GM21367 (cell line): ENCODE measurements around the gene SMAD1.
"Not testable (repeated sequence)": the region's sequence is repeated elsewhere in the genome, so short reads cannot be mapped to it uniquely, and the experiment has no call there.

Experiments used
- ATAC-seq: cut with Tn5 transposase; IDR thresholded peaks from one replicate; pipeline ENCODE4 v1.9.1; 2021; ENCODE audit not compliant: unreplicated experiment

Gene SMAD1

GRCh38 chr4:145525291-145525740, 43.7 kb downstream of the SMAD1 start:
- no peak for ATAC-seq

GRCh38 chr4:145527773-145528172, 46.1 kb downstream of the SMAD1 start:
- ATAC-seq, result no peak

- ATAC-seq, result no peak
Observed at GRCh38 chr4:145528601-145529000, 46.9 kb downstream of the SMAD1 start.

- ATAC-seq, result no peak
Observed at GRCh38 chr4:145530189-145530588, 48.5 kb downstream of the SMAD1 start.

- ATAC-seq, result no peak
Observed at GRCh38 chr4:145530662-145531061, 49.0 kb downstream of the SMAD1 start.

GRCh38 chr4:145531223-145531622, 49.6 kb downstream of the SMAD1 start:
- no peak for ATAC-seq

GRCh38 chr4:145531859-145532258, 50.2 kb downstream of the SMAD1 start:
- ATAC-seq, result no peak

GRCh38 chr4:145533001-145533400, 51.3 kb downstream of the SMAD1 start:
- no peak for ATAC-seq

- ATAC-seq, result not testable (repeated sequence)
Observed at GRCh38 chr4:145533415-145533814, 51.8 kb downstream of the SMAD1 start.

- no peak for ATAC-seq
Observed at GRCh38 chr4:145533961-145534360, 52.3 kb downstream of the SMAD1 start.

GRCh38 chr4:145535202-145535601, 53.5 kb downstream of the SMAD1 start:
- no peak for ATAC-seq

- no peak for ATAC-seq
Observed at GRCh38 chr4:145536044-145536443, 54.4 kb downstream of the SMAD1 start.

- no peak for ATAC-seq
Observed at GRCh38 chr4:145538596-145538995, 56.9 kb downstream of the SMAD1 start.

GRCh38 chr4:145539671-145540070, 58.0 kb downstream of the SMAD1 start:
- ATAC-seq, result no peak

- no peak for ATAC-seq
Observed at GRCh38 chr4:145540235-145540634, 58.6 kb downstream of the SMAD1 start.

- ATAC-seq, result no peak
Observed at GRCh38 chr4:145541346-145541745, 59.7 kb downstream of the SMAD1 start.

- no peak for ATAC-seq
Observed at GRCh38 chr4:145545031-145545430, 63.4 kb downstream of the SMAD1 start.

- no peak for ATAC-seq
Observed at GRCh38 chr4:145545538-145546174, 64.0 kb downstream of the SMAD1 start.

- ATAC-seq, result no peak
Observed at GRCh38 chr4:145546175-145546915, 64.7 kb downstream of the SMAD1 start.

- no peak for ATAC-seq
Observed at GRCh38 chr4:145551660-145552059, 70.0 kb downstream of the SMAD1 start.

GRCh38 chr4:145552181-145552822, 70.6 kb downstream of the SMAD1 start:
- ATAC-seq, result peak; percentile 80

GRCh38 chr4:145553375-145553774, 71.7 kb downstream of the SMAD1 start:
- no peak for ATAC-seq
